GM10248 (cell line): ENCODE measurements around the gene TBX1.

Experiments used
- CTCF ChIA-PET: fragments of 300-600 bp; sonication (Branson Sonifier 250); formaldehyde crosslinking; extraction: SDS; loops from one replicate; lab custom pipeline; 2021; ENCODE audit warnings: antibody characterized with exemption; lab: Yijun Ruan, JAX
- POLR2A ChIA-PET: fragments of 350-650 bp; sonication (Branson Sonifier 250); formaldehyde crosslinking; extraction: SDS; loops from one replicate; lab custom pipeline; 2020; ENCODE audit warnings: antibody characterized with exemption; lab: Yijun Ruan, JAX
- DNase-seq: peaks from one replicate; pipeline ENCODE4 v3.0.0; 2012; ENCODE audit errors: extremely low spot score
- TF ChIP-seq, protein P1 (sequence below): IDR thresholded peaks from 2 replicates; pipeline ENCODE4 v1.5.1; 2012; ENCODE audit warnings: mild to moderate bottlenecking, low read depth; ENCODE audit errors: extremely low read depth, missing control alignments, control extremely low read depth

TBX1 gene

DNA sequence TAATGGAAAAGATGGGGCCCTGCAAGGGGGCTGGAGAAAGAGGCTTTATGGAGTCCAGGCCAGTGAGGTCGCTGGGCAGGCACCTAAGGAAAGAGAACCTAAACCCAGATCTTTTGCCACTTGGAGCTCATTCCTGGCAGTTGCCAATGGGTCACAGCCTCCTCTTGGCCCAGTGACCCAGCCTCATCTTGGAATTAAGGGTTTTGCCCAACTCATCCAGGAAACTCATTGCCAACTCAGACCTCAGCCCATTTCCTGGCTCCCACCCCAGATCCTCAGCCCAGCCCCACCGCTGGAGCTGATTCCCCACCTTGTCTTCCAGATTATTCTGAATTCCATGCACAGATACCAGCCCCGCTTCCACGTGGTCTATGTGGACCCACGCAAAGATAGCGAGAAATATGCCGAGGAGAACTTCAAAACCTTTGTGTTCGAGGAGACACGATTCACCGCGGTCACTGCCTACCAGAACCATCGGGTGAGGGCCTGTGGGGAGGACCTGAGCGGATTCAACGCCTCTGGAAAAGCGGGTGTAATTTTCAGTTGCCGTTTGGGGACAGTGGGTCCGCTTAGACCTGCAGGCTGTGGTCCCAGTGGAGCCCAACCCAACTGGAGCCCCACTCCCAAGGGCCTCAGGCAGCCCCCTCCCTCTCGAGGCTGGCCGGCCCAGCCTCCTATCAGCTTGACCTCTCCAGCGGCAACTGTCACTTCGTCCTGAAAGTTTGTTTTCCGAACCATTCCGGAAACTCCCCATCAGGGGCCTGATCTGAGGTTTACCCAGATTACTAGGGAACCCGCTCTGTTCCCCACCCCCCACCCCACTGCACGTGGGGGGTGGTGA, 4.3 kb downstream of the TBX1 start:
- DNase-seq: no peak
- ChIA-PET POLR2A (no interaction called here), CTCF (interaction anchor here (0.9 to 1.8 kb wide), 6 partner anchors 8 to 85 kb away, joined by 3 to 5 read pairs (median 3); no protein-coding TSS in a partner anchor)
- TF ChIP-seq, protein P1, sequence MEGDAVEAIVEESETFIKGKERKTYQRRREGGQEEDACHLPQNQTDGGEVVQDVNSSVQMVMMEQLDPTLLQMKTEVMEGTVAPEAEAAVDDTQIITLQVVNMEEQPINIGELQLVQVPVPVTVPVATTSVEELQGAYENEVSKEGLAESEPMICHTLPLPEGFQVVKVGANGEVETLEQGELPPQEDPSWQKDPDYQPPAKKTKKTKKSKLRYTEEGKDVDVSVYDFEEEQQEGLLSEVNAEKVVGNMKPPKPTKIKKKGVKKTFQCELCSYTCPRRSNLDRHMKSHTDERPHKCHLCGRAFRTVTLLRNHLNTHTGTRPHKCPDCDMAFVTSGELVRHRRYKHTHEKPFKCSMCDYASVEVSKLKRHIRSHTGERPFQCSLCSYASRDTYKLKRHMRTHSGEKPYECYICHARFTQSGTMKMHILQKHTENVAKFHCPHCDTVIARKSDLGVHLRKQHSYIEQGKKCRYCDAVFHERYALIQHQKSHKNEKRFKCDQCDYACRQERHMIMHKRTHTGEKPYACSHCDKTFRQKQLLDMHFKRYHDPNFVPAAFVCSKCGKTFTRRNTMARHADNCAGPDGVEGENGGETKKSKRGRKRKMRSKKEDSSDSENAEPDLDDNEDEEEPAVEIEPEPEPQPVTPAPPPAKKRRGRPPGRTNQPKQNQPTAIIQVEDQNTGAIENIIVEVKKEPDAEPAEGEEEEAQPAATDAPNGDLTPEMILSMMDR: no peak

DNA sequence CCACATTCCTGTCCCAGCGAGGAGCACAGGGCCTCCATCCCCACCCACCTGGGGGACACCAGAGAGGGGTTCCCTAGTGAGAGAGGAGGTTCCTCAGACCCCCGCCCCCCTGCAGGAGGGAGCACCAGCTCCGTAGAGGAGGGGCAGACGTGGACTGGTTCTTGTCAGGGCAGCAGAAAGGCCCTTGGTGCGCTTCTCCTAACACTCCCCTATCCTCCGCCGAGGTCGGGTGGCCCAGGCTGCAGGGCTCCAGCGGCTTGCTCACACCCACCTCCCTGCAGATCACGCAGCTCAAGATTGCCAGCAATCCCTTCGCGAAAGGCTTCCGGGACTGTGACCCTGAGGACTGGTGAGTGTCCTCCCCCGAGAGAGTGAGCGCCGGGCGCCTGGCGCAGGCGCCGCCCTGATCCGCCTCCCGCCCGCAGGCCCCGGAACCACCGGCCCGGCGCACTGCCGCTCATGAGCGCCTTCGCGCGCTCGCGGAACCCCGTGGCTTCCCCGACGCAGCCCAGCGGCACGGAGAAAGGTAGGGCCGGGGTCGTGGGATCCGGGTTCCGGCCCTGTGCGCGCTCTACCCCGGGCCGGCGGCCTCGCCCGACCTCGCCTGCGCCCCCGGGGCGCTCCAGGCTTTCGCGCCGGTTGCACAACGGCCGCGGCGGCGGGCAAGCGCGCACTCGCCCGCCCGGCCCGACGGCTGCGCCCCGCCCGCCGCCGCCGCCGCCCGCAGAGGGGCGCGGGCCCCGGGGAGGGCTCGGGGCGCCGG, 5.1 kb downstream of the TBX1 start:
- ChIA-PET CTCF (no interaction called here), POLR2A (no interaction called here)
- no peak for DNase-seq
- TF ChIP-seq, protein P1: no peak

DNA sequence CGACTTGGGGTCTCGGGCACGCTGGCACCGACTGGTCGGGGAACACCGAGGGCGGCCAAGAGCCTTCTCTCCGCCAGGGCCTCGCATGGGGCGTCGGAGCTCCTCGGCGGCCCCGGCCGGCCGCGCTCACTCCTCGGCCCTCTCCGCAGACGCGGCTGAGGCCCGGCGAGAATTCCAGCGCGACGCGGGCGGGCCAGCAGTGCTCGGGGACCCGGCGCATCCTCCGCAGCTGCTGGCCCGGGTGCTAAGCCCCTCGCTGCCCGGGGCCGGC, 5.6 kb downstream of the TBX1 start:
- POLR2A ChIA-PET: no interaction called here
- DNase-seq: no peak
- CTCF ChIA-PET: no interaction called here
- TF ChIP-seq, protein P1: no peak

DNA sequence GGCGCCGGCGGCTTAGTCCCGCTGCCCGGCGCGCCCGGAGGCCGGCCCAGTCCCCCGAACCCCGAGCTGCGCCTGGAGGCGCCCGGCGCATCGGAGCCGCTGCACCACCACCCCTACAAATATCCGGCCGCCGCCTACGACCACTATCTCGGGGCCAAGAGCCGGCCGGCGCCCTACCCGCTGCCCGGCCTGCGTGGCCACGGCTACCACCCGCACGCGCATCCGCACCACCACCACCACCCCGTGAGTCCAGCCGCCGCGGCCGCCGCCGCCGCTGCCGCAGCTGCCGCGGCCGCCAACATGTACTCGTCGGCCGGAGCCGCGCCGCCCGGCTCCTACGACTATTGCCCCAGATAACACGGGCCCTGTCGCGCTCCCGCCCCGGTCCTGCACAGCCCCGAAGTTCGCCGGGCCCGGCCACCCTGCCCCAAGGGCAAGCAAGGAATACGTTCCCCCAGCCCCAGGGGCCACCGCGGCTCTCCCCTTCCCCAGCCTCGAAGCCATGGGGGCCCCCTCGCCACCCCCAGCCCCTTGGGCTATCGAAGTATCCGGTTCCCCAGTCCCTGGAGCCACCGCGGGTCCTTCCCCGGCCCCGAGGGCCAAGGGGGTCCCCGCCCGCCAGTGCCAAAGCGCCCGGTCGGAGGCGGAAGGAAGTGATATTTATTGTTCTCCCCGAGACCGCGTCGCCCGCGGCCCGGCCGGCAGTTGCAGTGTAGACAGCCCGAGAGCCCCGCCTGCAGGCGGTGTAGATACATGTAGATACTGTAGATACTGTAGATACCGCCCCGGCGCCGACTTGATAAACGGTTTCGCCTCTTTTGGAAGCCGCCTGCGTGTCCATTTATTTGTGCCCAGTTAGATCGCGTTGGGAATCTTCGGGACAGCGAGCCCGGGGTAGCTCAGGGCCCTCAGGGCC, 6.2 kb downstream of the TBX1 start:
- ChIA-PET POLR2A (no interaction called here), CTCF (no interaction called here)
- DNase-seq: no peak
- TF ChIP-seq, protein P1: no peak

DNA sequence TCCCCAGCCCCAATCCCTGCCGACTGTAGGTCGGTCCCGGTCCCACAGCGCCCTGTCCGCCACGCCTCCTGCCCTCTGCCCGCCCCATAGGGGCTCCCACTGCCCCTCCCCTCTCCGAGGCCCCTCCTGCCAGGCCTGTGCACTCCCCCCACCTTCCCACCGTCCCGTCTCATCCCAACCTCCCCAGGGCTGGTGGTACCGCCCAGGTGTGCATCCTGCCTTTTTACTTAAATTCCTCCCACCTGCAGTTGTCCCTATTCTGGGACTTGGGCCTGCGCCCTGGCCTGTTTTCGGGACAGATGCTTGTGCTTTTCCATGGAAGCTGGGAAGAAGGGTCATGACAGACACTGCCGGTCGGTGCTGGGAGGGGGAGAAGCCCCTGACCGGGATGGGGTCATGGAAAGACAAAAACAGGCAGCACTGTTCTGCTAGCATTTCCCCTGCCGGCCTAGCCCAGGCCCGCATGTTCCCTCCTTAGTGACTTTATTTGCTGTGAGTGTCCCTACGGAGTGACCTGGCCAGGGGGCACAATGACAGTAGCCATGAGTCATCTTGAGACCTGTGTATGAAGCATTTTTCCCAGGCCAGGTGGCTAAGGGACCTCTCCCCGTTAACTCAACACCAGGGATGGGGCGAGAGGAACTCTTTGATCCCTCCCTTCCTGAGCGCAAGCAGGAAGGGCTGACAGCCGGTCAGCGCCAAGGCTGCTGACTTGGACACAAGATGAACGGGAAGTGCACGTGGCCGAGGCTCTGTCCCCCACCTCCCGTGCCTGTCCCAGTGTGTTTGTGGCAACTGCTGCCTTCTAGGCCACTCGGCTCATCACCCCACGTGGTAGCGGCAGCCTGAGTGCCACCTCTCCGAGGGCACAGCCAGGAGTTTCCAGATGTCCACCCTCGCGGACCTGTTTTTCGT, 7.1 kb downstream of the TBX1 start:
- TF ChIP-seq, protein P1: no peak
- DNase-seq: no peak
- ChIA-PET CTCF (no interaction called here), POLR2A (no interaction called here)
